Measurements from ENCODE around the gene HDHD5. TPM values are rescaled to one million over a fixed set of nuclear protein-coding genes. Genes with fewer than 3 reads are reported as not detected.

HDHD5 gene
- total and polyA plus RNA-seq, 10 of the 15 experiments (the other 5 are each of a cell fraction or from before 2014, with no cell fraction given), result 1.7 to 68.0 (median 49.9) TPM

DNA sequence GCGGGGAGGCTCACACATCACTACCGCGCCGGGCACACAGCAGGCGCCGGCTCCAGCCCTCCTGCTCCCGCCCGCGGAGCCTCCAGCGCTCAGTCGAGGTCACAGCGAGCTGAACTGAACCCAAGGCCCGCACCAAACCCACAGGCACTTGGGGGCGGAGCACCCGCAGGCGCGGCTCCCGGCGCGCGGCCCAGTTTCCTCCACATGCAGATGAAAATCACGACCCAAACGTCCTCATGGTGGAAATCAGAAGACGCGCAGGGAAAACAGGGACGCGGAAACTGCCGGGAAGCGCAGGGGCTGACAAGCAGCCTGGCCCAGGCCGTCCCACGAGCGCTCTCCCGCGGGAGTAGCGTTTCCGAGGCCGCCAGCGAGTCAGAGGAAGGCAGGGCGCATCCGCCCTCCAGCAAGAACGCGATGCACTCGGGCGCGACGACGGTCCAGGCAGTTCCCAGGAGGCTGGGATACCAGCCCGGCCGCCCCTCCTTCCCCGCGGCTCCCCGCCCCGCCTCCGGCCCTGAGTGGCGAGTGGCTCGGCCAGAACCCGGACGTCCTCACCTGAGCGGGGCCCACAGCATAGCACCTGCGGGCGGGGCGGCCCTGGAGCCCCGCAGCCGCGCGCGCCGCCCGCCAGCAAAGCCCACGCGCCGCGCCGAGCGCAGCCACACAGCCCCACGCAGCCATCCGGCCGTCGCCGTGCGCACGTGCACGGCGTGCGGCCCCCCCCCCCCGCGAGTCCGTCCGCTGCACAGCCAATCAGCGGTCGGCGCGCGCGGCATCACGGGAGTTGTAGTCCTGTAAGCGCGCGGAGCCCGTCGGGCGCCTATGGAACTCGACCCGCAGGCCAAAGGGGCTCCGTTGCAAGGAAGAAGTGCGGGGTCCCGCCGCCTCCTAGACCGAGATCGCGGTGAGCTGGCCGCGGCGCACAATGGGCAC, at the start of gene HDHD5 (continued):
- TF ChIP-seq, protein P1, sequence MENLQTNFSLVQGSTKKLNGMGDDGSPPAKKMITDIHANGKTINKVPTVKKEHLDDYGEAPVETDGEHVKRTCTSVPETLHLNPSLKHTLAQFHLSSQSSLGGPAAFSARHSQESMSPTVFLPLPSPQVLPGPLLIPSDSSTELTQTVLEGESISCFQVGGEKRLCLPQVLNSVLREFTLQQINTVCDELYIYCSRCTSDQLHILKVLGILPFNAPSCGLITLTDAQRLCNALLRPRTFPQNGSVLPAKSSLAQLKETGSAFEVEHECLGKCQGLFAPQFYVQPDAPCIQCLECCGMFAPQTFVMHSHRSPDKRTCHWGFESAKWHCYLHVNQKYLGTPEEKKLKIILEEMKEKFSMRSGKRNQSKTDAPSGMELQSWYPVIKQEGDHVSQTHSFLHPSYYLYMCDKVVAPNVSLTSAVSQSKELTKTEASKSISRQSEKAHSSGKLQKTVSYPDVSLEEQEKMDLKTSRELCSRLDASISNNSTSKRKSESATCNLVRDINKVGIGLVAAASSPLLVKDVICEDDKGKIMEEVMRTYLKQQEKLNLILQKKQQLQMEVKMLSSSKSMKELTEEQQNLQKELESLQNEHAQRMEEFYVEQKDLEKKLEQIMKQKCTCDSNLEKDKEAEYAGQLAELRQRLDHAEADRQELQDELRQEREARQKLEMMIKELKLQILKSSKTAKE (IDR thresholded peaks at IDR 0.05; ENCODE audit: low read depth, poor library complexity, severe bottlenecking), result no peak
- TF ChIP-seq MXI1 (IDR thresholded peaks at IDR 0.05; ENCODE audit: low read depth, low read length) (peak; percentile 84), SIN3A (IDR thresholded peaks at IDR 0.05; ENCODE audit: low read depth, low read length) (peak; percentile 76), IRF4 (IDR thresholded peaks at IDR 0.05; ENCODE audit: low read depth, low read length) (no peak), CHD4 (IDR thresholded peaks at IDR 0.05) (no peak), ATF2 (IDR thresholded peaks at IDR 0.05; ENCODE audit: low read length) (no peak), CREM (IDR thresholded peaks at IDR 0.05; ENCODE audit: low read depth) (peak; percentile 27; the same call in 1 of the 2 replicates), ZNF217 (IDR thresholded peaks at IDR 0.05) (peak; percentile 57; the same call in 1 of the 2 replicates), USF1 (IDR thresholded peaks at IDR 0.05; ENCODE audit: borderline replicate concordance, extremely low read length, insufficient read depth, low read depth, low read length) (peak; percentile 65), SMAD5 (IDR thresholded peaks at IDR 0.05; ENCODE audit: low read depth) (no peak), TCF12 (IDR thresholded peaks at IDR 0.05; ENCODE audit: low read depth, low read length) (no peak), POLR2A (IDR thresholded peaks at IDR 0.05; ENCODE audit: low read depth, low read length) (peak; percentile 47), EGR1 (IDR thresholded peaks at IDR 0.05; ENCODE audit: borderline replicate concordance in 1 of 2, low read depth in 2 of 2, low read length in 2 of 2) (peak; percentile 35 to 94; a peak in 2 of 3 replicates), MTA3 (IDR thresholded peaks at IDR 0.05; ENCODE audit: borderline replicate concordance, low read length) (no peak), EED (IDR thresholded peaks at IDR 0.05; ENCODE audit: low read depth) (peak; percentile 42; the same call in 1 of the 2 replicates), TBL1XR1 (IDR thresholded peaks at IDR 0.05; ENCODE audit: low read depth, low read length) (0 out of 2 replicates have a peak, but pooled peaks have one; percentile 11), IKZF2 (IDR thresholded peaks at IDR 0.05) (peak; percentile 36 to 56; a peak in 3 of 4 replicates), CHD2 (IDR thresholded peaks at IDR 0.05; ENCODE audit: borderline replicate concordance, low read depth, low read length) (peak; percentile 66), MEF2B (IDR thresholded peaks at IDR 0.05; ENCODE audit: partially characterized antibody, poor library complexity, severe bottlenecking) (peak; percentile 49), CEBPB (IDR thresholded peaks at IDR 0.05; ENCODE audit: borderline replicate concordance in 1 of 2, low read depth in 2 of 2, low read length in 2 of 2) (no peak), MTA2 (IDR thresholded peaks at IDR 0.05; ENCODE audit: low read depth) (no peak), JUNB (IDR thresholded peaks at IDR 0.05) (no peak), BRCA1 (IDR thresholded peaks at IDR 0.05; ENCODE audit: low read depth, low read length) (no peak)
- TF ChIP-seq, protein P2, sequence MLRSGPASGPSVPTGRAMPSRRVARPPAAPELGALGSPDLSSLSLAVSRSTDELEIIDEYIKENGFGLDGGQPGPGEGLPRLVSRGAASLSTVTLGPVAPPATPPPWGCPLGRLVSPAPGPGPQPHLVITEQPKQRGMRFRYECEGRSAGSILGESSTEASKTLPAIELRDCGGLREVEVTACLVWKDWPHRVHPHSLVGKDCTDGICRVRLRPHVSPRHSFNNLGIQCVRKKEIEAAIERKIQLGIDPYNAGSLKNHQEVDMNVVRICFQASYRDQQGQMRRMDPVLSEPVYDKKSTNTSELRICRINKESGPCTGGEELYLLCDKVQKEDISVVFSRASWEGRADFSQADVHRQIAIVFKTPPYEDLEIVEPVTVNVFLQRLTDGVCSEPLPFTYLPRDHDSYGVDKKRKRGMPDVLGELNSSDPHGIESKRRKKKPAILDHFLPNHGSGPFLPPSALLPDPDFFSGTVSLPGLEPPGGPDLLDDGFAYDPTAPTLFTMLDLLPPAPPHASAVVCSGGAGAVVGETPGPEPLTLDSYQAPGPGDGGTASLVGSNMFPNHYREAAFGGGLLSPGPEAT (IDR thresholded peaks at IDR 0.05; ENCODE audit: low read depth), result no peak
- TF ChIP-seq, protein P3, sequence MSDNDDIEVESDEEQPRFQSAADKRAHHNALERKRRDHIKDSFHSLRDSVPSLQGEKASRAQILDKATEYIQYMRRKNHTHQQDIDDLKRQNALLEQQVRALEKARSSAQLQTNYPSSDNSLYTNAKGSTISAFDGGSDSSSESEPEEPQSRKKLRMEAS (IDR thresholded peaks at IDR 0.05; ENCODE audit: low read depth, low read length), result peak; percentile 77
